HL-60 (cell line): ENCODE measurements around the gene HYPK.

Source experiments
- CTCF ChIP-seq: IDR thresholded peaks from one replicate; pipeline ENCODE4 v1.5.1; 2011; ENCODE audit warnings: low read length, control low read depth, inconsistent platforms; ENCODE audit not compliant: insufficient read depth
- GABPA ChIP-seq: IDR thresholded peaks from 2 replicates; pipeline ENCODE4 v1.6.1; 2012; ENCODE audit warnings: low read depth
- POLR2AphosphoS5 ChIP-seq: IDR thresholded peaks from 2 replicates; pipeline ENCODE4 v1.6.1; 2012; ENCODE audit warnings: low read depth
- REST ChIP-seq: IDR thresholded peaks from 2 replicates; pipeline ENCODE4 v1.6.1; 2012; ENCODE audit warnings: low read depth; ENCODE audit not compliant: insufficient replicate concordance
- SPI1 ChIP-seq: IDR thresholded peaks from 2 replicates; pipeline ENCODE4 v1.6.1; 2012; ENCODE audit warnings: low read depth, mild to moderate bottlenecking, borderline replicate concordance

- TF ChIP-seq CTCF = no peak
- no peak for TF ChIP-seq GABPA
- no peak for TF ChIP-seq POLR2AphosphoS5
- no peak for TF ChIP-seq REST
- no peak for TF ChIP-seq SPI1
These were observed 45.0 kb downstream of the HYPK start for GRCh38 chr15:43845421-43845820.
